SK-MEL-5 (cell line): ENCODE measurements around the gene KDM4C. TPM values are rescaled to one million over a fixed set of nuclear protein-coding genes. Genes with fewer than 3 reads are reported as not detected.
A peak's percentile ranks its signal among the peaks of the same experiment; 100 is the strongest.
"Not testable (repeated sequence)": the region's sequence is repeated elsewhere in the genome, so short reads cannot be mapped to it uniquely, and the experiment has no call there.

Source experiments
- DNase-seq: peaks from one replicate; pipeline ENCODE4 v3.0.0-alpha.2; 2016; ENCODE audit warnings: low read depth, low spot score
- in situ Hi-C: cut with HindIII; loops from 2 replicates; pipeline ENCODE4 v1.10.0; 2016; ENCODE audit warnings: low sequenced_read_pairs, high pct_unique_total_duplicates, low pct_unique_long_range_greater_than_20kb
- total RNA-seq: library from RNA; depleted of rRNA; stranded (reverse); fragments of >200 nt; shearing (Covaris generic); gene quantifications from 2 replicates; pipeline ENCODE4 v1.2.3, GENCODE V29; 2014

KDM4C gene
- total RNA-seq, 1 experiment from 2014 or later, result 13.3 TPM

DNA sequence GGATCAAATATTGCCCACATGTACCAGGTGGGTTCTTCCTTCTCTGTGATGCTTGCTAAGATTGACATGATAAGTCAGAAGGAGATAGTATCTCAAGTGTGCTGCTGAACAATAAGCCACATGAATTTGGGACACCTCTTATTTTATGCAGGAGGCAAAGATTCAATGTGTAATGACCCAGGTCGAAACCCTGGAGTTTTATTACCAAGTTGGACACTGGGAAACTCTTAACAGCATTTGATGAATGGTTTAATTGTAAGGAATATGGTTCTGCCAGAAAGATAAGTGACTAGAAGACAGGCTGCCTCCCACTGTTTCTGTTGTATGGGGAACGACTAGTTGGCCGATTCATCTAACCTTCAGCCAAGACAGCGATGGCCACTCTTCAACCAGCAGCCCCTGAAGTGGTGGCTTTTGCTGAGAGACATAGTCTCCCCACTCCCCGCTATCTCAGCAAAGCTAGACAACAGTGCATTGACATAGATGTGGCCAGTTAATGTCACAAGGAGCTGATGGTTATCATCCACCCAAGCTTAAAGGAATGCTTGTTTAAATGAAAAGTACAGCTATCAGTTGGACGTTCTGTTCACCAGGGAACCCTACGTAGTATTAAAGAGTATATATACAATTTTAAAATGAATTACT lies 407.7 kb downstream of the KDM4C start:
- DNase-seq, result peak; percentile 3
- in situ Hi-C loops, result no loop called here

DNA sequence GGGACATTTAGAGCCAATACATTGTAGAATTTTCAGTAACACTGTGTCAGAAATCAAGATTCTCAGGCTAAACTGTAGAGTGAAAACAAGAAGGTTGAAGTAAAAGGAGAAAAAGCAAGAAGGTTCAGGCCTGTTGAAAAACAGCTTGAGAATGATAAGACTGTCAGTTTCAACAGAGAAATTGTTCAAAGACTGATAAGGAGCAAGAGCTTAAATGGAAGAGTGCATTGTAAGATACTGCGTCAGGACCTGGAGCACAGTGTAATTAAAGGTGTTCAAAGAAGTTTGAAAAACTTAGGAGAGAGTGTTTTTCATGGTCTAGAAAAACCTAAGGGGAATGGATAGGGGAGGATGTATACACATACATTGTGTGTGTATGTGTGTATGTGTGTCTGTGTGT lies 408.3 kb downstream of the KDM4C start:
- DNase-seq, result no peak
- in situ Hi-C loops, result no loop called here

DNA sequence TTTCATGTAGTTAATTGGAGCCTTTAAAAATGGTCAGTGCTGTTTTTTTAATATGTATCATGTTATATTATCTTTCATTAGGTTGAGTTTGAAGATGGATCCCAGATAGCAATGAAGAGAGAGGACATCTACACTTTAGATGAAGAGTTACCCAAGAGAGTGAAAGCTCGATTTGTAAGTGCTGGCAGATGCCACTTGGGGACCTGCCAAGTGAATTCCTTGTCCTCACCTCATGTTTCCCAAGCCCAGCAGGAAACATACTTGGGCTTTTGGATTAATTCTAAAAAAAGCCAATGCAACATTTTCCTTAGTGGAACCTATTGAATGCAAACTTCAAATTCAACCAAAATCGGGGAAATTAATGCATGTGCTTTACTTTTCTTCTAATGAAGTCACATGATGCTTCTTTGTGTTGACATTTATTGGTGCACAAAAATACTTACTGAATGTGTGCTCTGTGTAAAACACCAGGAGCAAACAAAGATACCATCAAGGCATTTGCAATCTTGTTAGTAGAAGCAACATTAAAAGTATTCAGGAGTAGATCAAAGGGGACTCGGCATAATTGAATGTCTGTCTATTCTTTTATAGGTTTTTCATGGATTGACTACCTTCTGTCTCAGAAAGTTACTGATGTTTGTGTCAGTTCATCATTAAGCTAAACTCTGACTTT lies 412.1 kb downstream of the KDM4C start:
- no peak for DNase-seq
- in situ Hi-C loops, result no loop called here

DNA sequence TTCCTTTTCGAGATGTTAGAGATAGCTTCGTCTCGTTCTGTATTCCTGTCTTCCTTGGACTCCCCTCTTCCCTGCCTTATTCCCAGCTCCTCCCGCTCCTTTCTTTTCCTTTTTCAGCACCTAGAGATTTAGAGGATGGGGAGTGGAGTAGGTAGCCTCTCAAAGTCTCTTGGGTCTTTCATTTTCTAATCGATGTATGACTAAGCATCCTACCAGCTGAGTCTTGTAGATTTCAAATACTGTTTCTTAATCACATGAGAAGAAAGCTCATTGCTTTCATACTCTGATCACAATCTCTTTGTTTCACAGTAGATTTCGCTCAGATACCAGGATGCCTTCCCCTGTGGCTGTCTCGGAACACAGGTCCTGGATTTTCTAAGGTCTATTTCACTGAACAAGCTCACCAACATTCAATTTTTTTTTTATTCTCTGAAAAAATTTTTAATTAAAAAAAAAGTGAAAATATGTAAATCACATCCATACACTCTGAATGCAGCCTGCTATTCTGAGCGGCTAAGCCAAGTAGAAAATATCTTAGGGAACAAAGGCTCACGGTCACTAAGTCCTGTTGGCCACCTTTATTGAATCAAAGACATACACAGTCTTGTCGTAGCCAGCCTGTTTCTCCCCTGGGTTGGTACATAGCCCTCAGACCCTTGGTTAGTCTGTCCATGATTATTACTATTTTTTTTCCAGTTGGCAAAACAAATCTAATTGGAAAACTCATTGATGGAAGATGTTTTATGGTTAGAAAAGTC lies 413.8 kb downstream of the KDM4C start:
- no peak for DNase-seq
- in situ Hi-C loops, result no loop called here

DNA sequence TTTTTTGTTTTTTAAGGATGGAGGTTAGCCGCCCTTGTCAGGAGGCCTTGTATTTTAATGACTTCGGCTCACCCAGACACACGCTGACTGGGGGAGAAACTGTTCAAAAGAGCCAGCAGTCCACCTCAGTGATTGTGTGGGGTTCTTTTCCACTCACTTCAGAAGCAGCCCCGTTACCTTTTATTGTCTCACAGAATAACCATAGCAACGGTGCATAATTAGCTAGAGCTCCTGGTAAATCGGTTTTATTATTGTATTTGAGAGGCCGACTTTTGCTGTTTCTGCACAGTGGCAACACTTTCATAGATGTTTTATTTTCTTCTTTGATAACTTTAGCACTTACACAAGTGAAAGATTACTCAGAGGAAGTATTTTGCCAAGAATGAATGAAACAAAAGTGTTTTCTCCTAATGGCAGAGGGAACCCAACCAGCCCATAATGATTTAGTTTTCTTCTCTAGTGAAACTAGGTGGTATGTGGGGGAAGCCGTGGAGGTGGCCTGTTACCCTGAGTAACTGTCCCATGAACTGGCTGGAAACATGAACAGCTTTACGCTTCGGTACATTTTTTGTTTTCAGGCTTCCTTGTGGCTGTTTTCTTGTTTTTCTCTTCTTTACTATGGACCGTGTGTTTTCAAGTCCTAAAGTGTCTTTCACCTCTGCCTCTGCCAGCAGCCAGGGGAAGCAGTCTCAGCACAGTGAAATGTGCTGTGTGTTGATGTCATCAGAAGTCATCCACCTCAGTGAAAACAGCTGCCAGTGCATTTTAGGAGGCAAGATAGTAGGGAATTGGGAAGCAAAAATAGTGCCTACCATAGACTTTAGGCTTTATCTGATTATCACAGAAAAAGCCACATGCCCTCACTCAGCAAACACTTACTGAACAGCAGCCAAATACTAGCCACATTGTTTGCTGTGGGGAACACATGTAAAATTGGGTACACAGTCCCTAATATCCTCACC lies 414.7 kb downstream of the KDM4C start:
- DNase-seq, result no peak
- in situ Hi-C loops, result no loop called here

DNA sequence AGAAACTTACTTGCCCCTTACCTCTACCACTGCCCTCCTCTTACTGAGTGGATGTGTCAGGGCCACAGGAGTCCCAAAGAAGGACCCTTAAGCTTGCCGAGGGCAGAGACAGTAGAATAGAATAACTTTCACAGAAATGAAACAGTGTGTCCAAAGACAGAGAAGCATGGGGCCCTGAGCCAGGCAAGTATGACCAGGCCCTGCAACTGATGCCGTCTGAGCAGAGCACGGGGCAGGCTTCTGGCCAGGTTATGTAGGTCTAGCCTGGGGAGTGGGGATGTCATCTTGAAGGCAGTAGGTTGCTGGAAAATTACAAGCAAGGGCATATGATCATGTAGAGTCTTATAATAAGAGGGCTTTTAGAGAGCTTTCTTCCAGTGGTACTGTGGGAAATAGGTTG lies 415.4 kb downstream of the KDM4C start:
- DNase-seq, result no peak
- in situ Hi-C loops, result no loop called here

DNA sequence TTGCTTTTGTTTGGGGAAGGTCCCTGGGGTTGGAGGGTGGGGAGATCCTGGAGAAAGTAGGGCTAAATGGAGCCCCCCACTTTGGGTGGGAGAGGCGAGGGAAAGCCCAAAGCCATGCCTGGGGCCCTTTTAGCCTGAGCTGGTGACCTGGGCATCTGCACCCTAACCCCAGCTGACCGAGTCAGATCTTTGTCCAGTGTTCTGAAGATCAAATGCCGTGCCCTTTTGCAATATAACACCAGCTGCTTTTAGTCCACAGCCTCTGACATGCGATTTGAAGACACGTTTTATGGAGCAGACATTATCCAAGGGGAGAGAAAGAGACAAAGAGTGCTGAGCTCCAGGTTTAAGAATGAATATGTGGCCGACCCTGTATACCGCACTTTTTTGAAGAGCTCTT lies 416.5 kb downstream of the KDM4C start:
- in situ Hi-C loops, result no loop called here
- no peak for DNase-seq

DNA sequence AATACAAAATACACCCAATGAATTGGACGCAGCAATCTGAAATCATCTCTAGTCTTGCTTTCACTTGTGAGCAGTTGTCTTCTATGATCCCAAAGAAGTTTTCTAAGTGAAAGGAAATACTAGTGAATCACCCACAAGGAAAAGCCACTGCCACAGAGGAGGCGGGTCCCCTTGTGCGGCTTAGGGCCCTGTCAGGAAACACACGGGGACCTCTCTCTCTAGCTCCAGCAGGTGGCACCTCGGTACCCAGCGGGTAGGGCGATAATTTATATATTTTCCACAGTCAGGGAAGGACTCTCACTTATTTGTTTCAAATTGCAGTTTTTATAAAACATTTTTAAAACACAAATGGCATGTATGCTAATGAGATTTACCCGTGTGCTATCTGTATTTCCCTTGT lies 417.1 kb downstream of the KDM4C start:
- in situ Hi-C loops, result no loop called here
- no peak for DNase-seq

DNA sequence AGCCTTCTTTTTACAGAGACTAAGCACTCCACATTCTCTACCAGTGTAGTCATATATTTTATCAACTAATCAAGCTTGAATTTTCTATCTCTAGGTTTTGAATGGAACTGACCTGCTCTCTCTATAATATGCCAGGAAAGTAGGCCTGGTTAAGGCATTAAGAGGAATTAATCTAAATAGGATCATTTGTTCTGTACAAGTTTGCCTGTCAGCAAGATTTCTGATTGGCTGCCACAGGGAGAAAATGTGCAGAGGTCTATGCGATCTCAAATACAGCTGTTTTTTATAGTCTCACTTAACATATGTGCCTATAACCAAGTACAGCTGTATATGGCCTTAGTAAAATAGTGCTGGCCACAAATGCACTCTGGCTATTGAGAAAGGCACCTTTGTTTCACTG lies 418.8 kb downstream of the KDM4C start:
- no peak for DNase-seq
- in situ Hi-C loops, result no loop called here

DNA sequence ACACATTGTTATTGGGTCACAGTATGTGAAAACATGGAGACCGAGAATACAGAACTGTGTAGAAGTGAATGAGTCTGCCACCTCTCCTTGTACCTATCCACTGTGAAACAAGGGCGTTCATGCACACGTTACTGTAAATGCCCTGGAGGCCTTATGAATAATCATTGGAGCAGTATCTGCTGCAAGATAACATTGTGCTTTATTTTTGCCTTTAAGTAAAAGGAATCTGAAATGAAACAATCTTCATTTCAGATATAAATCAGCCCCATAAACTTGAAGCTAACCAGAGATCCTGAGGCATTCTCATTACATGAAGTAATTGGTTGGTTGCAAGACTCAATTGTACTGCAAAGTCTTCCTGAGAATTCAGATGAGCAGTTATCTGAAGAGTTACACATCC lies 419.6 kb downstream of the KDM4C start:
- in situ Hi-C loops, result no loop called here
- no peak for DNase-seq

DNA sequence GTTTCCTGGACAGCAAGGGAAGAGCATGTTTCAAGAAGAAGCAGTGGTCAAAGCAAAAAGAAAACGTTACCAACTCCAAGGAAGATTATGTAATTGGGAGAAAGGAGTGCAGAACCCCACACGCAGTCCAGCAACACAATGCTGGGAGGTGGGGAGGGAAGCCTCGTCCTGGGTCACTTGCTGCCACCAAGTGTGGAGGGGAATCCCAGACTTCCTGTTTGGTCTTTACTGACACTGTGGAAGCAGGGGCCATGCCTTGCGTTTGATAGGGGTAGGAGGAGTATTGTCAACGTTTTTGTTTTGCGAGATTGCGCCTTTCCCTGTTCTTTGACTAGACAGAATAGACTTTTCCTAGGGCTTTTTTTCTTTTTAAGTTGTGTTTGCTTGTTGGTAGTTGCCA lies 421.0 kb downstream of the KDM4C start:
- no peak for DNase-seq
- in situ Hi-C loops, result no loop called here

DNA sequence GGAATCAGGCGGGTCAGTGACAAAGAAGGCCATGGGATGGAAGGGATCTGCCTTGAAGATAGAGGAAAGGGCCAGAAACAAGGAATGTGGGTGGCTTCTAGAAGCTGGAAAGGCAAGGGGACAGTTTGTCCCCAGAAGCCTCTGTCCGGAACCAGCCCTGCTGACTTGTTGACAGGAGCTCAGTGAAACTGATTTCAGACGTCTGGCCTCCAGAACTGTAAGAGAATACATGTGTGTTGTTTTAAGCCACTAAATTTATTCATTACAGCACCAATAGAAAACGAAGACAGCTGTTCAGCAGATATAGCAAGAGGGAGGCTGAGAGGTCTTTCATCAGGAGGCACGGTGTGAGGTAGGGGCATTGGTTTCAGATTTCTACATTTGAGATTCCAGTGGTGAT lies 422.5 kb downstream of the KDM4C start:
- no peak for DNase-seq
- in situ Hi-C loops, result no loop called here

DNA sequence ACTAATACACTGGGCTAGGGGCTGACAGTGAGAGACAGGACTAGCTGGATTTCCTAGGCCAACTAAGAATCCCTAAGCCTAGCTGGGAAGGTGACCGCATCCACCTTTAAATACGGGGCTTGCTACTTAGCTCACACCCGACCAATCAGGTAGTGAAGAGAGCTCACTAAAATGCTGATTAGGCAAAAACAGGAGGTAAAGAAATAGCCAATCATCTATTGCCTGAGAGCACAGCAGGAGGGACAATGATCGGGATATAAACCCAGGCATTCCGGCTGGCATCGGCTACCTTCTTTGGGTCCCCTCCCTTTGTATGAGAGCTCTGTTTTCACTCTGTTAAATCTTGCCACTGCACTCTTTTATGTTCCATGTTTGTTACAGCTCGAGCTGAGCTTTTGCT lies 425.4 kb downstream of the KDM4C start:
- in situ Hi-C loops, DNase-seq: not testable (repeated sequence)

DNA sequence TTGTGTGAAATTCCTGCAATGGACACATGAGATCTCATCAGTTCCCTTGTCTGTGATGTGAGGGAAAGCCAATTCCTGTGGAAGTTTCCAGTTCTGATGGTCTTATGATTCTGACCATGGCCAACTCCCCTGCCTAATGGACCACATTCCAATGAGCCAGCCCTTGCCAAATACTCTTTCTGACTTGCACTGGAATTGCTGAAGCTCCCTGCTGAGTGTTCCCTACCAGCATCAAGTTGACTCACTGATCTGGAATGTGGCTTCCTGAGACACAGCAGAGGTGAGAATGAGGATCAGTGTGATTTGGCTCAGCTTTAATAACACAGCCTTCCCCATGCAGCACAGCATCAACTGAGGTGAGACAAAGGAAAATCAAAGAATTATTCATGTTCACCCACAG lies 427.8 kb downstream of the KDM4C start:
- in situ Hi-C loops, result no loop called here
- DNase-seq, result no peak

DNA sequence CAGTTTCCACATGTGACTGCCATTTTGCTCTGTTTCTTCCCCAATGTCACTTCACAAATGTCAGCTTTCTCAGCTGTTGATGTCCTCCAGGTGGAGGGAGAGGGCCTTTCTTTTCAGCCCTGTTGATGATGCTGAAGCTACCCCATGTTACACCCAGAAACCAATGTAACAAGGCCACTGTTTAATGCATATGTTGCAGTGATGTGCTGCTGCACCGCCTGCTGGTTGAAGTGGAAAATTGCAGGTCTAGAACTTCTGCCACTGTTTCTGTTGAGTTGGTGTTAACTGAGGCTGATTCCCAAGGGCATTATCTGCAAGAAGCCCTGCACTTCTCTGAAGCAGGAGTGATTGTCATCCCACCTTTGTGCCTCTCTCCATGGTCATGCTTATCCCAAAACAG lies 428.4 kb downstream of the KDM4C start:
- in situ Hi-C loops, result no loop called here
- DNase-seq, result peak; percentile 47

DNA sequence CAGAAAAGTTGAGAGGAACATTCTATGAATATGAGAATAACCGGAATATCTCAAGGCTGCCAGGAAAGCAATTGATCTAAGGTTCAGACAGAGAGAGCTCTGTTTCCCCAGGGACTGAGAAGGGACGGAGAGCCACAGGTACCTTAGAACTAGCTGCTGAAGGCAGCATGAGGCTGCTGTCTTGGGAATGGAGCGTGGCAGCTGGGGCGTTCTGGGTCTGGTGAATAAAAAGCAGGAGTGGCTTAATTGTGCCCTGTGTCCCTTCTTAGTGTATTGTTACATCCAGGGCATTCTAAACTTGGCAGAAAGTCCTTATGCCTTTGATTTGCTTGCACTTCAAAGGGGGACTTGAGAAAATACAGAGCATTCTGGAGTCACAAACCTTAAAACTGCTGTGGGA lies 434.5 kb downstream of the KDM4C start:
- in situ Hi-C loops, result no loop called here
- DNase-seq, result no peak

DNA sequence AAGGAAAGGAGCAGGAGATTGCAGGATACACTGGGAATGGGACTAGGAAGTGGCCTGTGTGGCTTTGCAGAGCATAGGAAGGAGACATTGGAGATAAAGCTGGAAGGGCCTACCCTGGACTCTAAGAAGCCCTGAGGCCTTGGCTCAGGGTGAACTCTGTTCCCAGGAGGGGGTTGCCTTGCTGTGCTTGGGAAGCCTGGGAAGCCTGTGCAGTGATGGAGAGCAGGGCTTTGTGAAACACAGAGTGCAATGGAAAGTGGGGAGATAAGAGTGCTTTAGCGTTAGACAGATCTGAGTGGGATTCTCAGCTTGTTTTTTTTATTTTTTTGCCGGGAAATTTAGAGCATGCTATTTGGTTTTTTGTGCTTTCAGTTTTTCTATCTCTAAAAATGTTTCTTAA lies 437.8 kb downstream of the KDM4C start:
- DNase-seq, result no peak
- in situ Hi-C loops, result no loop called here

DNA sequence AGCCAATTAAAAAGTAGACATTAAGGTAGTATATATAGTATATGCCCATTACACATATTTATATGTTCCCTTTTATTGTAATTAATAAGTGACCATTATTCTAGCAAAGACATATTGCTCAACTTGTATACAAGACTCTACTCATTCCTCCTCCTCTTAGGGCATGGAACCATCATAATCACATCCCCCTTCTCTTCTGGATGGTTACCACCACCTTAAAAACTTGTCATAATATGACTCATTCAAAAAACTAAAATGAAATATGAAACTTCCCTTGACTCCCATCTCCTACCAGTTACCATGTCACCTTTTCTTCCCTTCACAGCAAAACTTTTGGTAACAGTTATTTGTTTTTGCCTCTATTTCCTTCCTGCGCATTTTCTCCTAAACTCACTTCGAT lies 438.7 kb downstream of the KDM4C start:
- DNase-seq, result no peak
- in situ Hi-C loops, result no loop called here
